GM19035 (cell line): Measurements from ENCODE around the gene CACNA1I.

Experiments
- ATAC-seq: cut with Tn5 transposase; IDR thresholded peaks from one replicate; pipeline ENCODE4 v1.9.1; 2021; ENCODE audit not compliant: unreplicated experiment

The CACNA1I gene

DNA sequence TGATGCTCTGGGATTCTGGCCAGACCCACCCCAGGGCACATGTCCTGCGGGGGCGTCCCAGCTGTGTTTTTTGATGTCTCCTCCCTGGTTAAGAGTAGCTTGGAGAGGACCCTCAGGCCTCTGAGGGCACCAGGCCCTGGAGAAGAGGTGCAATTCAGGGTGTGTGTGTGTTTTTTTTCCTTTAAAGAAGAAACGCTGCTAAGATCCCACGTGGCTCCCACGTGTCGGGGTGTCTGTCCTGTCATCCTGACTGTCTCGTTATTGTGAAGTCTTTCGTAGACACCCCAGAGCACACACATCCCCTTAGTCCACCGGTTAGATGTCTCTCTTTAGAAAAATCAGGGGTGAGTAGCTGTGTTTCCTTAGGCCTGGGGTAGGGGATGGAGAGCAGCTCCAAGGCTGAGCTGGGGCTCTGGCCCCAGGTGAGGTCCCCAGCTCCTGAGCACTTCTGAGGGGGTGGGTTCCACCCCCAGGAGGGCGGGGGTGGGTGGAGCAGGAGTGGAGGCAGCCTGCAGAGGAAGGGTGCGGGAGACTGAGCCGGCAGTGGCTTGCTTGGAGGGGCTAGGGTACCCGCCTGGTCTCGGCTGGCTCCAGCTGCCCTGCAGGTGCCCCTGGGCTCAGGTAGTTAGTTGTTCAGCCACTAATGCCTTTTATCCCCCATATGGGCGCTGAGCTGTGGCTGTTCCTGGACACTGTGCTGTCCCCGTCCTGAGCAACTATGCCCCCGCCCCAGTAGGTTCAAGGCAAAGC lies 116.4 kb downstream of the CACNA1I start:
- ATAC-seq, result no peak

DNA sequence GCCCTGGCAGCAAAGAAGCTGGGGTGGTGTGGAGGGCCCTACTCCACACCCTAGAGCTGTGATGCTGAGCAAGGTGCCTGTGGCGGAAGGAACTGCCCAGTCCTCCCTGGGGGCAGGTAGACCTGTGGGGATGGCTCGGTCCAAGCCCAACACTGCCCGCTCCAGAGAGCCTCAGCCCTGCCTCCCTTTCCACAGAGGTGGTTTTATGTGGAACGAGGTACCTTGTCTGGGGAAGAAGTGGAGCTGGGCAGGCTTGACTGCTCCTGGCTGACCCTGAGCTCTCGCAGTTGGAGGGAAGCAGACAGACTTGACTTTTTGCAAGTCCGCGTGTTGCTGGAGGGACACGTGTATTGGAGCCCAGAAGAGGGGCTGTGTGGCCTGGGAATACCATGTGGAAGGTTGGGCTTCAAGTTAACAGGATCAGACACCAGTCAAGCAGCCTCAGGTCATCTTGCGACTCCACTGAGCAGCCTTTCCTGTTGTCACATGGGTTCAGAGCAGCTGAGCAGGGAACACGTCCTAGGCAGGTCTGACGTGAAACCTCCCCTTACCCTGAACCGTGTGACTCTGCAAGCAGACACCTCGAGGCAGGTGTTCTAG lies 117.7 kb downstream of the CACNA1I start:
- ATAC-seq, result no peak

DNA sequence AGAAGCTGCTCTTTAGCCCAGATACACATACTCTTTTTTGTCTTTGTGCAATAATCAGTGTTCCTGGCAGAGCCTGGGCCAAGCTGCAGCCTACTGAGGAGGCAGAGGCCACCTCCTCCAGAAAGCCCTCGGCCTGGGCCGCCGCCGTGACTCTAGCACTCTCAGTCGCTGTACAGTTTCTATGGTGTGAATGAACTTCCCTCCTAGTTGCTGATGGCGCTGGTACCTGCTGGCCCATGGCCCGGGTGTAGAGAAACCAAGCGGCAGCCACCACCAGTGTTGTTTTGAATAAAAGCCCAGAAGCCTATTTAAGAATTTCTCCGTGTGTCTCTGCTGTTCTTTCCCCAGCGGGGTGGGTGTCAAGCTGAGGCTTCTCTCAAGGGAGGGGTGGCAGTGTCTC lies 118.9 kb downstream of the CACNA1I start:
- no peak for ATAC-seq

DNA sequence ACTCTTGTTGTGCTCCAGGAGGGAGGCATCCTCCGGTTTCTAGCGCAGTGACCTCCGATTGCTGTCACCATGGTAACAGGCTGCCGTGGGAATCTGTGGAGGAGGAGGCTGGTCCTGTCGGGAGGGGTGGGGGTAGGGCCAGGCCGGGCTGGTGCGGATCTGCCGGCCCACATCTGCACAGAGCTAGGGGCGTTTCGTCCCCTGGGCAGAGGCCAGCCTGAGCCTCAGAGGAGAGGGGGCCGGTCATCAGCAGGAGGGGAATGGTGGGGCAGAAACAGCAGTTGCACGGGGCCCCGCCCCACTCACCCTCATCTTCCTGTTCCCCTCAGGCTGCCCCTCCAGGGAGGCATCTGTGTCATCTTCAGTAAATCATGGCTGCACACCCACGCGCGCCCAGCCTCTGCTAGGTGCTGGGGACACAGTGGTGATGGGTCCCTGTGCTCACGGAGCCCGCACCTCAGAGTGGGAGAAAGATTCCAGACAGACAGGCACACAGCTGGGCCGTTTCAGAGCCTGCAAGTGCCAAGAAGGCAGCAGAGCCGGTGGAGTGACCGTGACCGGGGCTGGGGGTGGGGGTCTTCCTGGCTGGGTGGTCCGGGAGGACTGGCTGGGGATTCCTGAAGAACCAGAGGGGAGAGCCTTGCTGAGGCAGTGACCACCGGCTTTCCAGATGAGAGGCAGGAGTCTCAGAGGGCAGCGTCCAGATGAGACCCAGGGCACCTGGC lies 120.5 kb downstream of the CACNA1I start:
- no peak for ATAC-seq

DNA sequence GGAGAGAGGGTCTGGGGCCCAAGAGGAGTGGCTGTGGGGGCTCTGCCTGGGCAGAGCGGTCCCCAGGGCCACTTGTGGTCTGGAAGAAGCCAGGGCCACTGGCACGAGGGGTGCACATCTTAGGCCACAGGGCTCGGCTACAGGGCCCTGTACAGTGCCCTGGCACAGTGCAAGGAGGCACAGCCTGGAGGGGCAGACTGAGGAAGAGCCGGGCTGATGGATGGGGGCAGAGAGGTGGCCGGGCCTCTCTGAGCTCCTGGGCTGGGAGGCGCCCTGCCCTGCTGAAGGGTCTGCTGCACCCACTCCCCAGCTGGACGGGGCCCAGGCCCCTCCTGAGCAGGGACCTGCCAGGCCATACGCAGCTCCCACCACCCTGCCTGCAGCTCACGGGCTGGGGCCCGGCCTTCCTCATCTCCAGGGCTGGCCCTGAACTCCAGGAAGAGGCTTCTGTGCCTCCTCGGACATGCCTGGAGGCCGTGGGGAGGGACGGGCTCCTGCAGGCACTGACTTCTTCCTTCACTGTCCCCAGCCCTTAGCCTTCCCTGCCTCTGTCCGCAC lies 123.5 kb downstream of the CACNA1I start:
- ATAC-seq, result no peak

DNA sequence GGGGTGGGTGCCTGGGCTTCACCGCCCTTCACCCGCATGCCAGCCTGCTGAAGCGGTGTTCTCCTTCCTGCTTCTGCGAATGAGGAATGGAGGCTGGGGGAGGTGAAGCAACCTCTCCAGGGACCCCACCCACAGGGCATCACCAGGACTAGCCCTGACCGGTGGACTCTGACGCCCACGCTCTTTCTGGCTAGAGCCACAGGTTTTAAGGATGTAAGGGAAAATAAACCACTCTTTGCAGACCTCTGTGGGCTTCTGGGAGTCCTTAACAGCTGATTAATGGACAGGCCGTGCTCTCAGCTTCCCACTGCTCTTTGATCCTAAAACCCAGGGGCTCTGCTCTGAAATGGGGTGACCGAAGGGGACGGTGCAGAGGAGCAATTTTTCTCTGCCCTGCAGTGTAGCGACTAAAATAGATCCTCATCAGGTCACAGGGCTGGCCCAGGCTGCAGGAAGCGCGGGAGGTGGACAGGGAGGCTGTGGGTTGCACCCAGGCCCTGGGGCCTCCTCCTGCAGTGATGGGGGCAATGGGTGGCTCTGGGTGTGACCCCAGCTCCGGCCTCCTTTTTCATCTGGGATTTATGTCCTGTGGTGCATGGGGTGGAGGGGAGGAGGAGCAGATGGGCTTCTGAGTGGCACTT lies 127.4 kb downstream of the CACNA1I start:
- ATAC-seq, result no peak

DNA sequence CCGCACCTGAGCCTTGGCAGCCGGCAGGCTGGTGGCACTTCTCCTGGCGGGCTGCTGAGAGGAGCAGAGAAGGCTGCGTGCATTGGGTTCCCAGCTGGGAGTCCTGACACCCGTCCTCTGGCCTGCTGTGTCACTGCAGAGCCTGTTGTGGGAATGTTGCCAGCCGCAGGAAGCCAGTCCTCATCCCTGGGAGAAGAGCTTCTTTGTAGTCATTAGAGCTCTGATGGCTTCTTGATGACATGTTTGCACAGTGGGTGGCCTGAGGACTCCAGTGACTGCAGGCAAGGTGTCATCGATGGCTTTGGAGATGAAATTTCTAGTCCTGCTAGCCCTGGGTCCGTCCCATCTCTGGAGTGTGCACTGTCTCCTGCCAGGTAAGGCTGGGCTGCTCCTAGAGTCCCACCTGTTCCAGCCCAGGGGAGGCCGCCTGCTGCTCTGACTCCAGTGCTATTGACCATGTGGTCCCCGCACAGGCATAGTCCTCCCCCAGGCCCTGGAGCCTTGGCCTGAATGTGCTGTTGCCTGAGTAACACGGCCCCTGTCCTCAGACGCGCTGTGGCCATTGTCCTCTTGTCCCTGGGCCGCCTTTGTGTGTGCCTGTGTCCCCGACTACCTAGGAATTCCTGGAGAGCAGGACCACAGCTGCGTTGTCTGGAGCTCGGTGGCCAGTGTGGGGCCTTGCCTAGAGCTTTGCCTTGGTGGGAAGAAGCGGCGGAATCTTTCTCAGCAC lies 129.2 kb downstream of the CACNA1I start:
- ATAC-seq, result no peak

DNA sequence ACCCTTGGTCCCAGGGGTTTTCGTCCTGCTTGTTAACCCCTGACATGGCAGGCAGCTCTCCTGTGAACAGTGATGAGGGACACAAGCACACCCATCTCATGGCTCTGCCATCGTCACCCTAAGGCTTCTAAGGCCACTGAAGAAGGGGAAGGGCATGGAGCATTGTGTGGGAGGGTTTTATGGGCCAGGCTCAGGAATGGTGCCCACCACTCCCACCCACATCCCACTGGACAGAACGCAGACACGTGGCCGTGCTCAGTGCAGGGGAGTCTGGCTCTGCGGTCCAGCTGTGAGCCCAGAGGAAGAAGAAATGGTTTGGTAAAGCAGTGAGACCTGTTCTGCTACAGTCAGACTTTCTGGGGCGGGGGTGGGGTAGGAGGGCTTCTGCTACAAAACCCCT lies 130.0 kb downstream of the CACNA1I start:
- ATAC-seq, result no peak

DNA sequence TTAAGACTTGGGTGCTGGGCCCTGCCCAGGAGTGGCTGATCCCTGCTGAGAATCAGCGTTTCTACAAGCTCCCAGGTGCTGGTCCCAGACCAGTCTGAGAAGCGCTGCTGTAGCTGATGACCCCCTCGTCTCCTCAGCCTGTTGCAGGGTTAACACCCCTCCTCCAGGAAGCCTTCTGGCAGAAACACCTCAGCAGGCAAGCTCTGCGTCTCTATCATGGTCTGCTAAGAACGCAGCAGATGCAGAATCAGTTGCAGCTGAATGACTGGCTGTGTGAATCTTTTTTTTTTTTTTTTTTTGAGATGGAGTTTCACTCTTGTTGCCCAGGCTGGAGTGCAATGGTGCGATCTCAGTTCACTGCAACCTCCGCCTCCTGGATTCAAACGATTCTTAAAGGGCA lies 132.5 kb downstream of the CACNA1I start:
- ATAC-seq, result no peak

DNA sequence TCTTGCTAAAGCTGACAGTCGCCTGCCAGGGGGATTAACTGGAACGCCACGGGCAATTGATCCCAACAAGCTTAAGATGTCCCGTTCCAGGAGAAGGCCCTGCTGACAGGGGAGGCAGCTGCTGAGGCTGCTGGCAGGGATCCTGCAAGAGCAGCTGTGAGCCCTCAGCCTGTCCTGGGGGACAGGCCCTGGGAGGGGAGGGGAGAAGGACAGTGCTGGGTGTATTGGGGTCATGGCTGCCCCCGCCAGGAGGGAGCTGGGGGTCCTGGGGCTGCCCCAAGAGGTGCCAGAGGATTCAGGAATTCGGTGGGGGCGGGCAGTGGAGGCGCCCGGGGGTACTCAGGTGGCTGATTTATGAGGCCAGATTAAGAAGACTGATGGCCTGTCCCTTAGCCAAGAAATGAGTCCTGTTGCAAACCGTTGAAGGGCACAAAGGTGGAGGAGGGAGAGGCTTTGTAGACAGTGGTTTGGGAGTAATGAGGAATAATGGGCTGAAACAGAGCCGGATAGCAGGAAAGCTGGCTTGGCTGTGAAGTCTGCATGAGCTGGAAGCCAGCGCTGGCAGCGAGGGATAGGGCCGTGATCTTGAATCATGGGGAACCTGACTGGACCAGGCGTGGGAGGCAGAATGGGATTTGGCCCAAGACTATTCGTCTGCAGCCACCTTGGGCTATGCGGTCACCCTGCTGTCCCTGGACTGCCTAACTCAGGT lies 133.5 kb downstream of the CACNA1I start:
- no peak for ATAC-seq

DNA sequence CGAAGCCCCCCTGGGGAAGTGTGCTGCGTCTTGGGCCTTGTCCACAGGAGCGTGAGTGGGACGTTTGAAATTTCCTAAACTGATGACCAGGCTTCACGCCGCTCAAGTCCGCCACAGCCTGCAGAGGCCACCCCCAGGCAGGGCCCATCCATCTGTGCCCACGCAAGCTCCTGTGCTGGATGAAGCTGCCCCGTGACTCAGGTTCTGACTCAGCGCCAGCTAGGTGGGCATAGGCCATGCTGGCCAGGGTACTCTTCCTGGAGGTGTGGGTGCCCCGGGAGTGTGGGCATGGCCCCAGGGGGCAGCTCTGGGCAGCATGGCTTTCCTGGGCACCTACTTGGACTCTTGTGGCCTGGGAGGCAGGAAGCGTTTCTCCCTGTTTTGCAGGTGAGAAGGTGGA lies 134.8 kb downstream of the CACNA1I start:
- ATAC-seq, result no peak

DNA sequence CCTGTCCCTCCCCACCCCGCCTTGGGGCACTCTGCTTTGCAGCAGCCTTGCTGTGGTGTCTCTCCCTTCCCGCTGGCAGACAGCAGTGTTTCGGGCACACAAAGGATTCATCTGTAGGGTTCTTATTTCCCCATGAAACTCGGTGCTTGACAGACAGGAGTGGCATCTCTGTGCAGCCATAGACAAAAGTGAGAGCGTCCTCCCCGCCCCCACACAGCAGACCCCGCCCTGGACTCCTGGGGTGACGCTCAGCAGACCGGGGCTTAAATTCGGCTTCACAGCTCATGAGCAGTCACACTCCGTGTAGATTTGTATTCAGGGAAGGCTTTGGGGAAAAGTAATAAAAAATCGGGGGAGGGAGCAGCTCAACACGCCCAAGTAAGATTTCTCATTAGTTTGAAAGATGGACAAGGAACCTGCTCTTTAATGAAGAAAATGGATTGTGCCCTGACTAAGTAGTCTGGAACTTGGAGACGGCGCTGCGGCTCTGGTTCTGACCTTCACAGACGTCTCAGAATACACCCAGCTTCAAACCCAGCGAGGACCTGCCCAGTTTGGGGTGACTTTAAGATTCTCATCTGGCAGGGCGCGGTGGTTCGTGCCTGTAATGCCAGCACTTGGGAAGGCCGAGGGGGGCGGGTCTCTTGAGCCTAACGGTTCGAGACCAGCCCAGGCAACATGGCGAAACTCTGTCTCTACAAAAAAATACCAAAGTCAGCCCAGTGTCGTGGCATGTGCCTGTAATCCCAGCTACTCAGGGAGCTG lies 136.0 kb downstream of the CACNA1I start:
- ATAC-seq, result no peak

DNA sequence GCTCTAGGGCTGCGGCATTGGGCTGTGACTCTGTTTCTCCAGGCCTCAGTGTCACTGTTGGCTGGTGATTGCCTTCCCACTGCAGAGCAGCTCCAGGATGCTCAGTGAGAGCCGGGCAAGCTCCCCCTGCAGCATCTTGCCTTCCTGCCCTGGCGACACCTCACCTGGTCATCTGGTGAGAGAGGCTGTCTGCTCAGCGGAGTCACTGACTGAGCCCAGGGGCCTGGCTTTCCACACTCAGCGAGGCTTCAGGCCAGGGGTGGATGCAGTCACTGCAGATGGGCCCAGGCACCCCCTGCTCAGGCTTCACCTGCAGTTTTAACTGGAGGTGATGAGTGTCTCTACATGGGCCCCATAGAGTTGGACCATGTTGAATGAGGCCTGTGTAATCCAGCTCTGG lies 136.8 kb downstream of the CACNA1I start:
- ATAC-seq, result no peak

DNA sequence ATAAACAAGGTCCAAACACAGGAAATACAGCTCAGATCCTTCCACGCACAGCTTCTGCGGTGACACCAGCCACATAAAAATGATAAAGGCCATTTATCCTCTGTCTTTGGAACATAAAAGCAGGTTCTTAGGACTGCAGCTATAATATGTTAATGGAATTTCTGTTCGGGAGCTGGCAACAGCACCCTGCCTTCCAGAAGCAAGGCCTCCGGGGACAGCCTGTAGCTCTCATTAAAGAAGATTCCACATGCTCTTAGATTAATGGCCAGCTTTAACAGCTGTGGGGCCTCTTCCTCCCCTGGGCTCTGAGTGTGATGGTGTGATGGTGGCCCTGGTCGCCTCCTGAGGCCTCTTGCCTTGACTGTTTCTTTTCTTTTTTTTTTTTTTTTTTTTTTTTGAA lies 137.3 kb downstream of the CACNA1I start:
- no peak for ATAC-seq

DNA sequence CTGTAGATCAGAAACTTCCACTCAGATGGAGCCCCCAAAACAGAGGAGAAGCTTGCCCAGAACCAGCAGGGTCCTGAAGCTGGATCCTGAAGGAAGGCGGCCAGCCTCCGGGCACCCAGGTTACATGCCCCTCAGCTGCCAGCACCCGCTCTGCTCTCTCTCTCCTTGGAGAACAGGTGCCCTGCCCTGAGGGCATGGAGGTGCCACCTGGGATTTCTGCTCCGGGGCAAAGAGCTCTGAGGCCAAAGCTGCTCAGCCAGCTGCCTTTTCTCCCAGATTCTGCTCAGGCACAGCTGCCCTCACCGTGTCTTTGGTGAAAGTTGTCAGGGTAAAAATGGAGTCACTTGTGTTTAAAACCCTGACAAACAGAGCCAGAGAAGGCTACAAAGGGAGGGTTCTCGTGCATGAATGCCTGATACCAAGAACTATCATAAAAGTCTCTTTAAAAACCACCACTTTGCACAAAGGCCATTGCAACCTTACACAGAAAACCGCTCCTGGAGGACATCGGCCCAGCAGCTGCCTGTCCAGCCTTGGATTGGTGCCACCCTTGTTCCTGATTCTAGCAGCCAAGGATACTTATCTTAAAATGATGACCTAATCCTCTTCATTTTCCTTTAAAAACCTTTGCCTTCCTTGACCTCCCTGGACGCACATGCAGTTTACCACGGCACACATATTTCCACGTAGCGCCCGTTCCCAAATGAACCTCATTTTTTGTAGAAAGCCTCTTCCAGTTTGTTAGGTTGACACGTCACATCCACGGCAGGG lies 140.0 kb downstream of the CACNA1I start:
- ATAC-seq, result no peak

DNA sequence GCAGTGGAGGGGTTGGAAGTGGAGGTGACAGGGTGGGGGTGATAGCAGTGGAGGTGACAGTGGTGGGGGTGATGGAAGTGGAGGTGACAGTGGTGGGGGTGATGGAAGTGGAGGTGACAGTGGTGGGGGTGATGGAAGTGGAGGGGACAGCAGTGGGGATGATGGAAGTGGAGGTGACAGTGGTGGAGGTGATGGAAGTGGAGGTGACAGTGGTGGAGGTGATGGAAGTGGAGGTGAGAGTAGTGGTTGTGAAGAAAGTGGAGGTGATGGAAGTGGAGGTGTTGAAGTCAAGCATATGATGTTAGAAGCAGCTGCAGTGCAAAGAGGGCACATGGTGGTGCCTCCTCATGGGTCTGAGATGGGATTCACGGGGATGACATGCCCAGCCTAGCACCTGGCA lies 141.5 kb downstream of the CACNA1I start:
- ATAC-seq, result no peak

DNA sequence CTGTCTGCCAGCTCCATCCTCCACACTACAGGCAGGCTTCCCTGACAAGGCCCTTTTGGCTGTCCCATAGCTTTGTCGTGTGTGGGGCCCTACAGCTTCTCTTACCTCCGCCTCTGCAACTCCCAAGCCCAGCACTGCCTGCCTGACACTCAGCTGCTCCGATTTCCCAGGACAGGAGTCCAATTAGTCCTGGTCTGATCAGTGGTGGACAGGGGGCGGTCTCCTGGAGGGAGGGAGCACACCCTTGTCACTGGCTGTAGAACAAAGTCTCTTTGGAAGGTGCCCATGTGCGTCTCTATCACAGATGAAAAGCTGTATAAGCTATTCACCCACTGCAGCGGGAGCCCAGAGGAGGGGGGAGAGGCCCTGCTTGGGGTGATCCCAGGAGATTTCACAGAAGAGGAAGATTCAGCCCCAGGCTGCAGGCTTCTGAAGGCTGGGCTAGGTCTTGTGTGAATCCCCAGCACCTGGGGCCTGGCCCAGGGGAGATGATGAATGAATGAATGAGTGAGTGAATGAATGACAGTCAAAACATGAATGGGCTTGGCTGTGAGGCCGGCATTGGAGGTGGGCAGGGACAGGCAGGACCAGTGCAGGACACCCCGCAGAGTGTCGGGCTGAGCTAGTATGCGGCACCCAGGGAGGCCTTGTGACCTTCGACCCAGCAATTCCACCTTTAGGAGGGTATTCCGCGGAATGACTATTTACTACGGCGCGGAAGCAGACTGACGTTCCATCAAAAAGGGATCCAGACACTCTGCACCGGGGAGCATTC lies 142.4 kb downstream of the CACNA1I start:
- no peak for ATAC-seq

DNA sequence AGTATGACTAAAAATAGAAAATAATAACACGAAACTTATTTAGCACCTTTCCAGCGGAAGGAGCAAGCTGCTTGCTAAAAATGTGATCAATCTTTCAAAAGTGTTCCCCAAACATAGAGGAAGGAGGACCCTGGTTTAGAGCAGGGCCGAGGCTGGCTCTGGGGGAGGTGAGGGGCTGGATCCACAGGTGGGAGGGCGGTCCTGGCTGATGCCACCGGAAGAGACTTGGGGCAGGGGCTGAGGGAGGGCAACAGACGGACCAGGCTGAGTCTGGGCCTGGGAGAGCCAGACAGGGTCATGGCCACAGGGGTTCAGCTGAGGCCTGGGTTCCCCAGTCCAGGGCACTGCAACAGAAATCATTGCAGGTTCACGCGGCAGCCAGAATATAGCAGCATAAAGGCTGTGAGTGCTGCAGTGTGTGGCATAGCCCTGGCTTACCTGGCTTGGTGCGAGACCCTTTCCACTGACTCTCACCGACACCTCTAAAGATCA lies 143.3 kb downstream of the CACNA1I start:
- ATAC-seq, result no peak
